Measurements from ENCODE around the gene VPS54.
"Not testable (repeated sequence)": the region's sequence is repeated elsewhere in the genome, so short reads cannot be mapped to it uniquely, and the experiment has no call there.

DNA sequence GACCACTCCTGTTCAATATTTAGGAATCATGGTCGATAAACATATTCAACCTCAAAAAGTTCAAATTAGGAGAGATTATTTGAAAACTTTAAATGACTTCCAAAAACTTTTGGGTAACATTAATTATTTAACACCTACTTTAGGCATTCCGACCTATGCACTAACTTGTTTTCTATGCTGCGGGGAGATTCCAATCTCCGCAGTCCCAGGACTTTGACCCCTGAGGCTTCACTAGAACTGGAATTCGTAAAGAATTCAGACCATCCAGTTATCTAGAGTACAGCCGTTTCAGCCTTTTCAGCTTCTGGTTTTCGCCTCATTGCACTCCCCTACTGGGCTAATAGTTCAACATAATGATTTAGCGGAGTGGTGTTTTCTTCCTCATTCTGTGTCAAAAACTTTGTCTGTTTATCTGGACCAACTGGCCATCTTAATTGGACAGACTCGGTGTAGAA lies 26.1 kb downstream of the VPS54 start:
- TF ChIP-seq, protein P1, sequence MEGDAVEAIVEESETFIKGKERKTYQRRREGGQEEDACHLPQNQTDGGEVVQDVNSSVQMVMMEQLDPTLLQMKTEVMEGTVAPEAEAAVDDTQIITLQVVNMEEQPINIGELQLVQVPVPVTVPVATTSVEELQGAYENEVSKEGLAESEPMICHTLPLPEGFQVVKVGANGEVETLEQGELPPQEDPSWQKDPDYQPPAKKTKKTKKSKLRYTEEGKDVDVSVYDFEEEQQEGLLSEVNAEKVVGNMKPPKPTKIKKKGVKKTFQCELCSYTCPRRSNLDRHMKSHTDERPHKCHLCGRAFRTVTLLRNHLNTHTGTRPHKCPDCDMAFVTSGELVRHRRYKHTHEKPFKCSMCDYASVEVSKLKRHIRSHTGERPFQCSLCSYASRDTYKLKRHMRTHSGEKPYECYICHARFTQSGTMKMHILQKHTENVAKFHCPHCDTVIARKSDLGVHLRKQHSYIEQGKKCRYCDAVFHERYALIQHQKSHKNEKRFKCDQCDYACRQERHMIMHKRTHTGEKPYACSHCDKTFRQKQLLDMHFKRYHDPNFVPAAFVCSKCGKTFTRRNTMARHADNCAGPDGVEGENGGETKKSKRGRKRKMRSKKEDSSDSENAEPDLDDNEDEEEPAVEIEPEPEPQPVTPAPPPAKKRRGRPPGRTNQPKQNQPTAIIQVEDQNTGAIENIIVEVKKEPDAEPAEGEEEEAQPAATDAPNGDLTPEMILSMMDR (IDR thresholded peaks at IDR 0.05; ENCODE audit: low read depth, low read length, missing input control), result not testable (repeated sequence)
- TF ChIP-seq, protein P2, sequence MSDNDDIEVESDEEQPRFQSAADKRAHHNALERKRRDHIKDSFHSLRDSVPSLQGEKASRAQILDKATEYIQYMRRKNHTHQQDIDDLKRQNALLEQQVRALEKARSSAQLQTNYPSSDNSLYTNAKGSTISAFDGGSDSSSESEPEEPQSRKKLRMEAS (IDR thresholded peaks at IDR 0.05), result not testable (repeated sequence)
- not testable (repeated sequence) for TF ChIP-seq SP1 (IDR thresholded peaks at IDR 0.05); YY1 (IDR thresholded peaks at IDR 0.05); RAD21 (IDR thresholded peaks at IDR 0.05); TAF1 (conservative IDR thresholded peaks at IDR 0.05); EGR1 (IDR thresholded peaks at IDR 0.05; ENCODE audit: low read depth in 2 of 2); GABPA (IDR thresholded peaks at IDR 0.05 in 1 of 2, conservative IDR thresholded peaks at IDR 0.05 in 1 of 2); RXRA (IDR thresholded peaks at IDR 0.05); JUND (IDR thresholded peaks at IDR 0.05)
- TF ChIP-seq, protein P3, sequence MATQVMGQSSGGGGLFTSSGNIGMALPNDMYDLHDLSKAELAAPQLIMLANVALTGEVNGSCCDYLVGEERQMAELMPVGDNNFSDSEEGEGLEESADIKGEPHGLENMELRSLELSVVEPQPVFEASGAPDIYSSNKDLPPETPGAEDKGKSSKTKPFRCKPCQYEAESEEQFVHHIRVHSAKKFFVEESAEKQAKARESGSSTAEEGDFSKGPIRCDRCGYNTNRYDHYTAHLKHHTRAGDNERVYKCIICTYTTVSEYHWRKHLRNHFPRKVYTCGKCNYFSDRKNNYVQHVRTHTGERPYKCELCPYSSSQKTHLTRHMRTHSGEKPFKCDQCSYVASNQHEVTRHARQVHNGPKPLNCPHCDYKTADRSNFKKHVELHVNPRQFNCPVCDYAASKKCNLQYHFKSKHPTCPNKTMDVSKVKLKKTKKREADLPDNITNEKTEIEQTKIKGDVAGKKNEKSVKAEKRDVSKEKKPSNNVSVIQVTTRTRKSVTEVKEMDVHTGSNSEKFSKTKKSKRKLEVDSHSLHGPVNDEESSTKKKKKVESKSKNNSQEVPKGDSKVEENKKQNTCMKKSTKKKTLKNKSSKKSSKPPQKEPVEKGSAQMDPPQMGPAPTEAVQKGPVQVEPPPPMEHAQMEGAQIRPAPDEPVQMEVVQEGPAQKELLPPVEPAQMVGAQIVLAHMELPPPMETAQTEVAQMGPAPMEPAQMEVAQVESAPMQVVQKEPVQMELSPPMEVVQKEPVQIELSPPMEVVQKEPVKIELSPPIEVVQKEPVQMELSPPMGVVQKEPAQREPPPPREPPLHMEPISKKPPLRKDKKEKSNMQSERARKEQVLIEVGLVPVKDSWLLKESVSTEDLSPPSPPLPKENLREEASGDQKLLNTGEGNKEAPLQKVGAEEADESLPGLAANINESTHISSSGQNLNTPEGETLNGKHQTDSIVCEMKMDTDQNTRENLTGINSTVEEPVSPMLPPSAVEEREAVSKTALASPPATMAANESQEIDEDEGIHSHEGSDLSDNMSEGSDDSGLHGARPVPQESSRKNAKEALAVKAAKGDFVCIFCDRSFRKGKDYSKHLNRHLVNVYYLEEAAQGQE (IDR thresholded peaks at IDR 0.05), result not testable (repeated sequence)
- TF ChIP-seq, protein P4, sequence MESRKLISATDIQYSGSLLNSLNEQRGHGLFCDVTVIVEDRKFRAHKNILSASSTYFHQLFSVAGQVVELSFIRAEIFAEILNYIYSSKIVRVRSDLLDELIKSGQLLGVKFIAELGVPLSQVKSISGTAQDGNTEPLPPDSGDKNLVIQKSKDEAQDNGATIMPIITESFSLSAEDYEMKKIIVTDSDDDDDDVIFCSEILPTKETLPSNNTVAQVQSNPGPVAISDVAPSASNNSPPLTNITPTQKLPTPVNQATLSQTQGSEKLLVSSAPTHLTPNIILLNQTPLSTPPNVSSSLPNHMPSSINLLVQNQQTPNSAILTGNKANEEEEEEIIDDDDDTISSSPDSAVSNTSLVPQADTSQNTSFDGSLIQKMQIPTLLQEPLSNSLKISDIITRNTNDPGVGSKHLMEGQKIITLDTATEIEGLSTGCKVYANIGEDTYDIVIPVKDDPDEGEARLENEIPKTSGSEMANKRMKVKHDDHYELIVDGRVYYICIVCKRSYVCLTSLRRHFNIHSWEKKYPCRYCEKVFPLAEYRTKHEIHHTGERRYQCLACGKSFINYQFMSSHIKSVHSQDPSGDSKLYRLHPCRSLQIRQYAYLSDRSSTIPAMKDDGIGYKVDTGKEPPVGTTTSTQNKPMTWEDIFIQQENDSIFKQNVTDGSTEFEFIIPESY (IDR thresholded peaks at IDR 0.05), result not testable (repeated sequence)
- TF ChIP-seq, protein P5, sequence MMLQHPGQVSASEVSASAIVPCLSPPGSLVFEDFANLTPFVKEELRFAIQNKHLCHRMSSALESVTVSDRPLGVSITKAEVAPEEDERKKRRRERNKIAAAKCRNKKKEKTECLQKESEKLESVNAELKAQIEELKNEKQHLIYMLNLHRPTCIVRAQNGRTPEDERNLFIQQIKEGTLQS (IDR thresholded peaks at IDR 0.05), result not testable (repeated sequence)
- peak; percentile 15 to 52 for TF ChIP-seq HNF4A (conservative IDR thresholded peaks at IDR 0.05)

Data from liver (tissue), 3 donors.